ENCODE results near the gene STK11IP. TPM values are rescaled to one million over a fixed set of nuclear protein-coding genes. Genes with fewer than 3 reads are reported as not detected.

Gene STK11IP
- total RNA-seq, 1 donor from 2014 or later = 34.5 TPM

- no peak overlapping the region for H3K4me3 Mint-ChIP-seq (ENCODE audit: unreplicated experiment)
Measured at GRCh38 chr2:219644801-219645480, 47.3 kb downstream of the STK11IP start.

GRCh38 chr2:219645631-219646527, 48.2 kb downstream of the STK11IP start:
- no peak overlapping the region for H3K4me3 Mint-ChIP-seq (ENCODE audit: unreplicated experiment)
- no peaks in the 10 kb centered on the region for H3K36me3 Mint-ChIP-seq (ENCODE audit: unreplicated experiment)
- TF ChIP-seq CTCF (IDR thresholded peaks at IDR 0.05; ENCODE audit: partially characterized antibody, unreplicated experiment) = no peak
- no peak for DNase-seq
- peaks cover 4% of the 10 kb centered on the region for H3K9me3 Mint-ChIP-seq (ENCODE audit: unreplicated experiment)
- H3K27me3 Mint-ChIP-seq (ENCODE audit: unreplicated experiment) = peaks cover 3% of the 10 kb centered on the region
- H3K4me1 Mint-ChIP-seq (ENCODE audit: low read depth, unreplicated experiment) = peaks cover 14% of the 10 kb centered on the region
- no peak overlapping the region for H3K27ac Mint-ChIP-seq (ENCODE audit: unreplicated experiment)

More at GRCh38 chr2:219644801-219645480, 47.3 kb downstream of the STK11IP start:
- no peak for DNase-seq
- Mint-ChIP-seq H3K27me3 (ENCODE audit: unreplicated experiment) (peaks cover 3% of the 10 kb centered on the region), H3K9me3 (ENCODE audit: unreplicated experiment) (peaks cover 4% of the 10 kb centered on the region), H3K36me3 (ENCODE audit: unreplicated experiment) (no peaks in the 10 kb centered on the region), H3K27ac (ENCODE audit: unreplicated experiment) (peak overlapping the region; percentile 8), H3K4me1 (ENCODE audit: low read depth, unreplicated experiment) (peaks cover 14% of the 10 kb centered on the region)
- no peak for TF ChIP-seq CTCF (IDR thresholded peaks at IDR 0.05; ENCODE audit: partially characterized antibody, unreplicated experiment)

GRCh38 chr2:219648176-219648575, 50.5 kb downstream of the STK11IP start:
- Mint-ChIP-seq H3K4me3 (ENCODE audit: unreplicated experiment) (no peak overlapping the region), H3K36me3 (ENCODE audit: unreplicated experiment) (no peaks in the 10 kb centered on the region), H3K9me3 (ENCODE audit: unreplicated experiment) (no peaks in the 10 kb centered on the region), H3K27me3 (ENCODE audit: unreplicated experiment) (peaks cover 3% of the 10 kb centered on the region), H3K4me1 (ENCODE audit: low read depth, unreplicated experiment) (peaks cover 10% of the 10 kb centered on the region), H3K27ac (ENCODE audit: unreplicated experiment) (no peak overlapping the region)
- TF ChIP-seq CTCF (IDR thresholded peaks at IDR 0.05; ENCODE audit: partially characterized antibody, unreplicated experiment) = no peak
- DNase-seq = no peak

GRCh38 chr2:219648963-219649362, 51.3 kb downstream of the STK11IP start:
- Mint-ChIP-seq H3K9me3 (ENCODE audit: unreplicated experiment) (no peaks in the 10 kb centered on the region), H3K27ac (ENCODE audit: unreplicated experiment) (no peak overlapping the region), H3K36me3 (ENCODE audit: unreplicated experiment) (no peaks in the 10 kb centered on the region), H3K4me3 (ENCODE audit: unreplicated experiment) (no peak overlapping the region), H3K4me1 (ENCODE audit: low read depth, unreplicated experiment) (peaks cover 10% of the 10 kb centered on the region), H3K27me3 (ENCODE audit: unreplicated experiment) (peaks cover 1% of the 10 kb centered on the region)
- no peak for TF ChIP-seq CTCF (IDR thresholded peaks at IDR 0.05; ENCODE audit: partially characterized antibody, unreplicated experiment)
- no peak for DNase-seq

Data from glutamatergic neuron (in vitro differentiated cells).